ENCODE results near the gene KCNIP1. TPM values are rescaled to one million over a fixed set of nuclear protein-coding genes. Genes with fewer than 3 reads are reported as not detected.
A peak's percentile ranks its signal among the peaks of the same experiment; 100 is the strongest.

KCNIP1 gene
- total RNA-seq, 4 donors from 2014 or later: 0.94 to 1.6 (median 1.1) TPM; not detected in 1

DNA sequence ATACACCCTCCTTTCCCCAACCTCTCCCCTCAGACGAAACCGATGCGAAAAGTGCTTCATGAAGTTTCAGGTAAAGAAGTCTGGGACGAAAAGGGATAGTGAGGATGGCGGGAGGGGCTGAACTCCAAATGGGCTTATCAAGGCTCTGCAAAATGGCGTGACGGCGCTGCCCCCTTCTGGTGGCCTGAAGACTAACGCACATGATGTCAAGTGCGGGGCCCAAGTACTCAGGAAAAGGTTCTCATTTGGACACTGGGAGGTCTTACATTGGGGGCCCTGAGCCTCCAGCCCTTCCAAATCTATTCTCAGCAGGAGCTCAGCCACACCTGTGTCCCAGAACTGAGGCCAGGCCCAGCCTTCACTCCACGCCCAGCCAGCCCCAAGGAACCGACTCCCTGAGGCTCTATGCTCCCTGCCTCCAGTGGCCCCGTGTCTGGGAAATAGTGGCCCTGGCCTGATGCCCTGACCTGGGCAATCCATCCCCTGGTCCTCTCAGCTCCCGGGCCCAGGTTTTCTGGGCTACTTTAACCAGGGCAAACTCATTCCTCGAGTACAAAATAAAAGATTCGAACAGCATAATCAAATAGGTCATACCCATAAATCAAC lies 119.9 kb downstream of the KCNIP1 start:
- TF ChIP-seq, protein P1, sequence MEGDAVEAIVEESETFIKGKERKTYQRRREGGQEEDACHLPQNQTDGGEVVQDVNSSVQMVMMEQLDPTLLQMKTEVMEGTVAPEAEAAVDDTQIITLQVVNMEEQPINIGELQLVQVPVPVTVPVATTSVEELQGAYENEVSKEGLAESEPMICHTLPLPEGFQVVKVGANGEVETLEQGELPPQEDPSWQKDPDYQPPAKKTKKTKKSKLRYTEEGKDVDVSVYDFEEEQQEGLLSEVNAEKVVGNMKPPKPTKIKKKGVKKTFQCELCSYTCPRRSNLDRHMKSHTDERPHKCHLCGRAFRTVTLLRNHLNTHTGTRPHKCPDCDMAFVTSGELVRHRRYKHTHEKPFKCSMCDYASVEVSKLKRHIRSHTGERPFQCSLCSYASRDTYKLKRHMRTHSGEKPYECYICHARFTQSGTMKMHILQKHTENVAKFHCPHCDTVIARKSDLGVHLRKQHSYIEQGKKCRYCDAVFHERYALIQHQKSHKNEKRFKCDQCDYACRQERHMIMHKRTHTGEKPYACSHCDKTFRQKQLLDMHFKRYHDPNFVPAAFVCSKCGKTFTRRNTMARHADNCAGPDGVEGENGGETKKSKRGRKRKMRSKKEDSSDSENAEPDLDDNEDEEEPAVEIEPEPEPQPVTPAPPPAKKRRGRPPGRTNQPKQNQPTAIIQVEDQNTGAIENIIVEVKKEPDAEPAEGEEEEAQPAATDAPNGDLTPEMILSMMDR (IDR thresholded peaks at IDR 0.05): peak in 3 of 4 experiments; percentile 27 to 59 (median 58)
- TF ChIP-seq POLR2AphosphoS5 (IDR thresholded peaks at IDR 0.05): no peak
- TF ChIP-seq POLR2A (IDR thresholded peaks at IDR 0.05): no peak
- Histone ChIP-seq H3K27me3 (peaks cover 20% of the 10 kb centered on the region), H3K4me3 (no peak overlapping the region), H3K36me3 (no peaks in the 10 kb centered on the region), H3K9me3 (no peaks in the 10 kb centered on the region), H3K4me1 (no peaks in the 10 kb centered on the region), H3K27ac (no peak overlapping the region)
- WGBS, 2 donors (ENCODE audit: low coverage in 1 of 2): 56 to 82% methylated on average over 6 to 8 of the region's 16 CpGs
- ATAC-seq: no peak

DNA sequence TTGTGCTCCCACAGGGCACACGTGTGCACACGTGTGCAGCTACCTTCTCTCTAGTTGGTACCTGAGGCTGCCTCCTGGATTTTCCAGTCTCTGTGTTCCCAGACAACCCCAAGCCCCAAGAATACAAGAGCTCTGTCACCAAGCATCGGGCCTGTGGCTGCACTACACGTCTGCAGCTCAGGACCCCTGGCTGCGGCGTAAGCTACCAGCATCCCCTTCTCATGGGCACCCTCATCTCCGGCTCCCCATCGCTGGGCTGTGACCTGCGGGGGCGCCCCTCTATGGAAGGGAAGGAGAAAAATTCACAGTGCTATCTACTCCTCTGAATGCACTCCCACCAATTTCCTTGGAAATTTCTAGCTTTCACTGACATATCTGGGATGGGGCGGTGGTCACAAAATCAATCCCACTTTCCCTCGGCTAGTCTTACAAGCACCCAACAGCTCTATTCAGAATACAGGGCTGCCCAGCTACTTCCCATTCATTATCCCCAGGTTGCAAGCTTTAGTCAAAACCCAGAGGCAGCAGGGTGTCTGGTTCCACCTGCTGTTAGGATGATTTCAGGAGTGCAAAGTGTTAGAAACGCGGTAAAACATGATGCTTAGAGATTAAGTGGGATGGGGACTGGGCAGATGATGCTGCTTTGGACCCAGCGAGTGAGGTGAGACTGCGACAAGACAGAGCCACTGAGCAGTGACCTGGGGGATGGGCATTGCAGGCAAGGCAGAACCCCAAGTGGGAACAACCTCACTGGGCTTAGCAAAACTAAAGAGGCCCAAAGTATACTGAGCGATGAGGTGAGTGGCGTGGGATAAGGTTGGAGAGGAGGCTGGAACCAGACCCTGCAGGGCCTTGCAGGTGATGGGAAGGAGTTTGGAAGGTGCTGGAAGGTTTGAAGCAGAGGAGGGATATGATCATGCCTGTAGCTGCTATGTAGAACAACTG lies 121.7 kb downstream of the KCNIP1 start:
- no peak overlapping the region for H3K4me3 ChIP-seq
- H3K27ac ChIP-seq: no peak overlapping the region
- no peak for TF ChIP-seq POLR2A (IDR thresholded peaks at IDR 0.05)
- no peak for TF ChIP-seq POLR2AphosphoS5 (IDR thresholded peaks at IDR 0.05)
- no peak for TF ChIP-seq EP300 (IDR thresholded peaks at IDR 0.05)
- TF ChIP-seq, protein P1 (IDR thresholded peaks at IDR 0.05): no peak
- H3K36me3 ChIP-seq: no peaks in the 10 kb centered on the region
- no peaks in the 10 kb centered on the region for H3K9me3 ChIP-seq
- ATAC-seq: no peak
- no peaks in the 10 kb centered on the region for H3K4me1 ChIP-seq
- peaks cover 20% of the 10 kb centered on the region for H3K27me3 ChIP-seq
- WGBS, 2 donors (ENCODE audit: low coverage in 1 of 2): 65 to 72% methylated on average over 6 of the region's 18 CpGs

DNA sequence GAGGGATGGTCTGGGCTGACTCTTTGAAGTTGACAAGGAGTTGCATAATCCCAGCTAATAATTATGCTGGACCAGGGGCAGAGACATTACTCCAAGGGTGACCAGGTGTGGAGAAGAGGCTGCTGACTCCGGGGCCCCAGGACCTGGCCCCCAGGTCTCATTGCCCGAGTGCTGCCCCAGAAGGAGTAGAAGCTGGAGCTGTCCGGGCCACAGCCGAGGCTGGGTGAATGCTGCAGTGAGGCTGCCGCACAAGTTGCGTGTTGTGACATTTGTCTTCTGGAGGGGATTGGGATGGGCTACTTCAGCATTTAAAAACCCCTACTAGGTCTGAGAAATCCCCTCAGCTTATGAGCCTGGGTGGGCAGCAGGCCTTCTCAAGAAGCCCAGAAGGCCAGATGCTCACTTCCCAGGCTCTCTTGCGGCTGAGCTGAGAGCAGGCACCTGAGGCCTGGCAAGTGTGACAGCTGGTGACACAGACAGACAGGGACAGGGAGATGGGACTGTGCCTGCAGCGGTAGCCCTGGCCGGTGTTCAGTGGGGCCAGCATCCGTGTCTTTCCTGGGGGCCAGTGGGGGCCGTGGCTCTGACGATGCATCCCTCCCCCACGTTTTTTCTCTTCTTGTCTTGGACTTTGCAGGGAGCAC lies 122.8 kb downstream of the KCNIP1 start:
- no peaks in the 10 kb centered on the region for H3K9me3 ChIP-seq
- no peak overlapping the region for H3K27ac ChIP-seq
- no peak for ATAC-seq
- TF ChIP-seq POLR2AphosphoS5 (IDR thresholded peaks at IDR 0.05): no peak
- TF ChIP-seq EP300 (IDR thresholded peaks at IDR 0.05): no peak
- no peak for TF ChIP-seq POLR2A (IDR thresholded peaks at IDR 0.05)
- TF ChIP-seq, protein P1 (IDR thresholded peaks at IDR 0.05): no peak
- no peaks in the 10 kb centered on the region for H3K36me3 ChIP-seq
- 100% methylated on average over 2 of the region's 13 CpGs; no CpG with 5 or more reads in 1 of the 2 donors for WGBS, 2 donors (ENCODE audit: low coverage in 1 of 2)
- no peak overlapping the region for H3K4me3 ChIP-seq
- H3K4me1 ChIP-seq: peaks cover 0 to 9% (median 2%) of the 10 kb centered on the region in 3 donors
- H3K27me3 ChIP-seq: peaks cover 20% of the 10 kb centered on the region

DNA sequence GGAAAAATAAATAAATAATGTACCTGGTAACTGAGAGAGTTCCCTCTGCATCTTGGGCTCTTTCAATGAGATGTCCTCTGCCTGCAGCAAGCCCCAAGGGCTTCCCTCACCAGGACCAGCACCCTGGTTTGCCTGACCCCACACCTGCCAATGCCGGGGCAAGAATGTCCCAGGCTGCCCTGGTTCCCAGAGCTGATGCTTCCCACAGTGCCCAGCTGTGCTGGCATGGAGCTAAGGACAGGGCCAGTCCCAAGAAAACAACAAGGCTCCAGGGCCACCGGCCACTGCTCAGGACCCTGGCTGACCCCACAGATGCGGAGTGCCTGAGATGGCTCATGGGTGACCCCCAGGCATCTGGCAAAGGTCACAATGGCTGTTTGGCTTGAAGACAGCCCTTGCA lies 123.5 kb downstream of the KCNIP1 start:
- Histone ChIP-seq H3K27ac (no peak overlapping the region), H3K9me3 (no peaks in the 10 kb centered on the region), H3K4me1 (peaks cover 0 to 15% (median 3%) of the 10 kb centered on the region in 3 donors), H3K4me3 (no peak overlapping the region), H3K36me3 (no peaks in the 10 kb centered on the region), H3K27me3 (peaks cover 20% of the 10 kb centered on the region)
- no peak for TF ChIP-seq POLR2A (IDR thresholded peaks at IDR 0.05)
- no peak for TF ChIP-seq POLR2AphosphoS5 (IDR thresholded peaks at IDR 0.05)
- TF ChIP-seq EP300 (IDR thresholded peaks at IDR 0.05): no peak
- TF ChIP-seq, protein P1 (IDR thresholded peaks at IDR 0.05): no peak
- no peak for ATAC-seq
- WGBS, 2 donors (ENCODE audit: low coverage in 1 of 2): no CpG with 5 or more reads among the region's 3 CpGs

Measured in gastroesophageal sphincter (tissue), 4 donors.